CD4-positive, alpha-beta T cell treated with Interferon alpha-2 for 1 hour (primary cell): ENCODE measurements around the gene CAPRIN2.

Experiments
- DNase-seq, 2 donors: peaks; one replicate each; pipeline ENCODE4 v3.0.0-alpha.2; 2020 to 2022

Gene CAPRIN2

DNA sequence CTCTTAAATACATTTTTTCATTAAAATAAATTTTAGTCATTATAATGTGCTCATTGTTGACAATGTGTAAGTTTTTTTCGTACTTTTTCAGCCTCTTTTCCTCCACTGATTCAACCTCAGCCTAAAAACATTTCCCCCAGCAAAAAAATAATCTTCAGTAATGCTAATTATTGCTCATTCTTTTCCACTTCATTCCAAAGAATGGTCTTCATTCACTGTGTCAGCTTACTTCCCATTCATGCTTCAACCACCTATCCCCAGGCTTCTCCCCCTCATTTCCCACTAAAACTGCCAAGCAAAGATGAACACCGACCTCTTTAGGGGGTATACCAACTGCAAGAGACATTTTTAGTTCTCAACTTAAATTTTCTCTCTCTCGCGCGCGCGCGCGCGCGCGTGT is 56.4 kb downstream of the CAPRIN2 start:
- DNase-seq: no peak

DNA sequence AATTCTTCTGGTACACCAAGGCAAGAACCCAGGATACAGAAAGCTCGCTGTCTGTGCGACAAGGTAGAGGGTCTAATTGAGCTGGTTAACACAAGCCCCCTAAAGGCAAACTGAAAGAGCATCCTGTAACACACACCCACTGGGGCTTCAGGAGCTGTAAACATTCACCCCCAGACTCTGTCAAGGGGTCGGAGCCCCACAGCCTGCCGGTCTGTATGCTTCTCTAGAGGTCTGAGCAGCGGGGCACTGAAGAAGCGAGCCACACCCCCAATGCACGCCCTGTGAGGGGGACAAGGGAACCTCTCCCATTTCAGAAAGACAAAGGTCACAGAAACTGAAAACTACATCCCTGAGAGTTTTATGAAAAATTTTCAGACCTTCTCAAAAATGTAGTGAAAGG is 57.8 kb downstream of the CAPRIN2 start:
- DNase-seq: no peak

DNA sequence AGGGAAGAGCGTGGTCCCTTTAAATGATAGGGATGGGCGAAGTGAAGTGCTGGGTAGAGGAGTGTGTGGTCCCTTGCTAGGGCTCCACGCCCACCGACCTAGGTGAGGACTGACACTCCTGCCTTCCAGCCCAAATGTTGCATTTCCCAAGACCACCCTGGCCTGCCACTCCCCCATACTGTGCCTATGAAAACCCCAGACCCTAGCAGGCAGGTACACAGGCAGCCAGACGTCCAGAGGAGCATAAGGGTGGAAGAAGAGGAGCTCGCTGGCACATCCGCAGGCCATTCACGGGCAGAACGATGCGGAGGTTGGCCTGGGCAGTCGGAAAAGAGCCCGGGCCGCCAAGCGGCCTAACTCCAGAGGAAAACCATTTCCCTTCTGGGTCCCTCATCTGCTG is 58.3 kb downstream of the CAPRIN2 start:
- DNase-seq: no peak

DNA sequence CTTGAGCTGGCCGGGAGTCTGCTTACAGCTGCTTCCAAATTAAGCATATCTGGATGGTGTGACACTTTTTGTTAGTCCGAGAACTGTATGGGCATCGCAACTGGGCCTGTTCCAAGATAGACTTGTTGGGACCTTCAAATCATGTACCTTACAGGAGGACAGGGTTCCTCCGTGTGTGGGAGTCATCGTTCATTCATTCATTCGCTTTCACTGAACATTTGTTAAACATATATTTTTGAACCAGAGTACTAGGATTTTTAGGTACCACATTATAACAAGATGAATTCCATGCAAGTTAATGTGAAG is 58.7 kb downstream of the CAPRIN2 start:
- DNase-seq: no peak

DNA sequence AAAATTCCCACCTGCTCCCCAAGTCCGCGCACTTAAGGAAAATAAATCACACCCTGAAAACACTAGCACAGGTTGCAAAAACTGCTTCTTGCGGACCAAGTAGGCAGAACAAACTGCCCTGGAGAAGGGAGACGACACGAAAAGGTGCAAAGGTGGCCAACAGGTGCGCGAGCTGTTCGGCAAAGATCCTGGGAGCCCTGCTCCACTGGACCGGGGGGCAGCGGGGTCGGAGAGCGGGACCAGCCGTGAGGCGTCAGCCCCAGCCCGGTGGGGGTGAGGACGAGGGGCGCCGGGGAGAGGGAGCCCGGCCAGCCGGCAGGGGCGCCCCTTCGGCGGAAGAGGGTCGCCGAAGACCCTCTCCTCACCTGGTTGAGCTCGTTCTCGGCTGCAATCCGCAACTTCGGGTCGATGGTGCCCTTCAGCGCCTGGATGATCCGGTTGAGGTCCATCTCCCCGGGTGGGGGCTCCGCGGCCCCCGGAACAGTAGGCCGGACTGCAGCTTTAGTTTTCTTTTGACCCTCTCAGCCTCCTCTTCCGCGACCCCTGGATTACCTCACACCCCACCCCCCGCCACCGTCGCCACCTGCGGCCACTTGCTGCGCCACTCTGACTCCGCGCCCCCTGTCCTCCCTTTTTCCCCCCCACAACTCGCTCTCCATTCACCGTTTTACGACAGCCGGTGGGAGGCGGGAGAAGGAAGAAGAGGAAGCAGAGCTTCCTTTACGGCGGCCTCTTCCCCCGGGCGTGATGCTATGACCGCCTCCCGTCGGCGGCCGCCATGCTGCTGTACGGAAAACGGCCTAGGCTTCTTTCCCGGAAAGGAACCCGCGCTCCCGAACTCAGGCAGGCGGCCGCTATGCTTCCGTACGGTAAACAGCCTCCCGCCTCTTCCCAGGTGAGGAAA is 59.3 kb downstream of the CAPRIN2 start, which contains the start of gene IPO8:
IPO8 (minus strand) TSS at position 671 of the 904 bp plus-strand sequence; CDS start at position 449, 222 bp downstream.
- peak; percentile 89 to 91 for DNase-seq

DNA sequence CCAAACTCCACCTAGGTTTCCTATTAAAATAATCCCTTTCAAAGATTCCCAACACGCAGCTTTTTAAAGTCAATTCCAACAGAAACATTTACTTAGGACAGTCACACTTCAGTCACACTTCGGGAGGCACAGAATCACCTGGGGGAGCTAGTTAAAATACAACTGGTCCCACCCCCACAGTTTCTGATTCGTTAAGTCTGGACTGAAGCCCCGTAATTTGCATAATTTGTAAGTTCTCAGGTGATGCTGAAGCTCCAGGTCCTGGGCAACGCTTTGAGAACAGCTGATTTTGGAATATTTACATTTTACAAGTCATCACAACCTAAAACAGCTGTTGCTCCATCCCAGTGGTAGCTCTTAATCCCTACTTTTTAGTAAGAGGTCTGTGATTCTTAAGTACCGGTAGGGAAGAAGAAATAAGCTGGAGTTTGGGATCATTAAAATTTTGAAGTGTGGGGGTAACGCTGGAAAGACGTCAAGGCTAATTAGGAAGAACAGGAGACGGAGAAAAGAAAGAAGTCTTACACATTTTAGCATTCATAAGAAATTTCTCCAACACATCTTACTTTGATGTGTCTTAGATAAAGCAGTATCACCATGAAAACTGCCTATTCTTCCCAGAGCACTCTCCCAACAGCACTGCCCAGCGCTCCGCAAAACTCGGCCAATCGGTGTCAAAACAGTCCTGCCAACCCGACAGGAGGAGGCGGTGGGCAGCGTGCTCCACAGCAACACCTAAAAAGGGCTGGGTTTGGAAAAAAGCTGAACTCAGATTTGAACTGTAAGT is 60.1 kb downstream of the CAPRIN2 start:
- peak in 1 of 2 donors; percentile 26 for DNase-seq

DNA sequence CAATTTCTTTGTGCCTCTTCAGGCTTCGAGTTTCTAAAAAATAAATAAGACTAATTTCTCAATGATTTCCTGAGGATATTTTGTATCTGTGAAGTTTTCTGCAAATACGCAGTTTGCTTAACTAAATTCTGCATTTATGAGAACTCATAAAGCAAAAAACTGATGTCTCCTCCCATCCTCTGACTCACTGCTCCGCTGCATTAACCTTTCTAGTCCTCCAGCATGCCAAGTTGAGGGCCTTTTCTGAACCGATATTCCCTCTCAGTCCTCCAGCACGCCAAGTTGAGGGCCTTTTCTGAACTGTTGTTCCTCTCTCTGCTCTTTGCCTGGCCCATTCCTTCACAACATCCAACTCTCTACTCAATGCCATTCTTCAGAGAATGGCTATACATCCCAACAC is 62.3 kb downstream of the CAPRIN2 start:
- no peak for DNase-seq

DNA sequence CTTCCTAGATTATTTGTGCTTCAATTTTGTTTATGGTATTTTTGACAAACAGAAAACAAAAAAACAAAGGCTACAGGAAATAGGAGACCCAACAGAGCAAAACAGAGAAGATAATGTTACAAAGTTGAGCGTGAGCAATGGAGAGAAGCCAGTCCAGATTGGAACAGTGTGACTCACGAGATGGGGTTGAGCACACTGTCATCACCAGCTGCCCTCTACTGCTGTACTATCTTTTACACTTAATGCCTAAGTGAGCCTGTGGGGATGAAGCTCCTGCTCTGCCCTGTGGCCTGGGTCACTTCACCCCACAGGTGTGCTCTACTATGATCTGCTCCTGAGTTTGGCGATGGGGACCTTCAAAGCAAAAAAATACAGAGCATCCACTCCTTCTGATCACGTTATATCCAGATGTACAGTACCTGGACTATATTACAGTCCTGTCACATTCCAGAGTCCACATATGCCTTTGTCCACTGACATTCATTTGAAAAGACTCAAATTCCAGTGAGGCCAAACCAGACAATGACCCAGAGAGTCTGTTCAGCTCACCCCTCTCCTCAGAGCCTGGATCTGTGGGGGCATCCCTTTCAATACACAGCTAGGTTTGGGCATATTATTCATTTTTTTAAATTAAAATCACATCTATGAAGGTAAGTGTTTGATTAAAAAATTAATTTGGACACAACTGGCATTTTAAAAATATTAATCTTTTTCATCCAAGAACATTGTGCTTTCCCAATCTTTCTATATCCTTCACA is 63.5 kb downstream of the CAPRIN2 start:
- no peak for DNase-seq

DNA sequence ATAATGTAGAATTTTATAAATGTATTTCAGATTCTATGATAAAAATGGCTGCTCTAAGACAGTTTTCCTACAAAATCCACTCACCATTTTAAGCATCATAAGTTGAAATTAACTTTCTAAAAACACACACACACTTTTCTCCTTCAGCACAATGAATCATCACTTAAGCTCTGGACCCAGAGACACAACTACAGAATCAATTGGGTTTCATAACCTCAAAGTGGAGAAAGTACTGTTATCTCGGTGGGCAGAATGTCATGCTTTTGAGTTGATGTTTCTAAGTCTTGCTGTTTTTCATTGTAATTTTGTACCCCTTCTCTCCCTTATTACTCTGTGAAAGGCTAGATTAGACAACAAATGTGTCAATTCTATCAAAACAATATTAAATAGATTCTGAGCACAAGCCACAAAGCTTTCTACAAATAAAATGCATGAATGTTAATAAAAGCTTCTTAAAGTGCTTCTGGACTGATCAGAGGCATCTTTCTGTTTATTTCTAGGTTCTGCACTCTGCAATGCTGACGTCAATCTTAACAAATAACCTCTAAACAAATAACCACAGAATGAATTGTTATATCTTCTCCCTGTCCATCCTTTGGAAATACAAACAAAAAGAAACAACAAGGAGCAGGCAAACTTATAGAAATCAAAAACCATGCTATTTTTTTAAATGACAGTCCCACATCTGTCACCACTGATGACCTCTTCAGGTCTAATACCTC is 67.3 kb downstream of the CAPRIN2 start:
- DNase-seq: no peak

DNA sequence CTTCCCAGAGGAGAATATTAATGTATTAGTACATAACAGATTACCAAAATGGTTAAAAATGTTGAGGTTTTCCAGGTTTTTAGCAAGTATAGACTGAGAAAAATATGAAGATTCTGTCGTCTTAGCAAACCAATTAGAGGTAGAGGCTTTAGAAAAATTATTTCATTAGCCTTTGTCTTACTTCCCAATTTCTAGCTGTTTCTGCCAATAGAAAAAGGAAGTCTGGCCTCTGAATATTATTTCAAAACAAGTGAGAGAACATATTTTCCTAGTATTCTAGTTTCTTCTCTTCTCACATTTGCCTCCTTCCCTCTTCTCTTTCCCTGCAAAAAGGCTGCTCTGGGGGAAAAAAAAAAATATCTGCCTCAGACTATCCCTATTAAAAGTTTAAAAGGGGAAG is 75.5 kb downstream of the CAPRIN2 start:
- no peak for DNase-seq

DNA sequence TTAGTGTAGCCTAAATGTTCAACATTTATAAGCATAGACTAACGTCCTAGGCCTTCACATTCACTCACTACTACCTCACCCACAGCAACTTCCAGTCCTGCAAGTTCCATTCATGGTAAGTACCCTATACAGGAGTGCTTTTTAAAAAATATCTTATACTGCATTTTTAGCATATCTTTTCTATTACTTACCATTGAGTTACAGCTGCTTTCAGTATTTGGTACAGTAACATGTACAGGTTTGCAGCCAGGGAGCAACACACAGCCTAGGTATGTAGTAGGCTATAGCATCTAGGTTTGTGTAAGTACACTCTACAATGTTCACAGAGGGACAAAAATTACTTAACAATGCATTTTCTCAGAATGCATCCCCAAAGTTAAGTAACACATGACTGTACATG is 76.5 kb downstream of the CAPRIN2 start:
- no peak for DNase-seq

DNA sequence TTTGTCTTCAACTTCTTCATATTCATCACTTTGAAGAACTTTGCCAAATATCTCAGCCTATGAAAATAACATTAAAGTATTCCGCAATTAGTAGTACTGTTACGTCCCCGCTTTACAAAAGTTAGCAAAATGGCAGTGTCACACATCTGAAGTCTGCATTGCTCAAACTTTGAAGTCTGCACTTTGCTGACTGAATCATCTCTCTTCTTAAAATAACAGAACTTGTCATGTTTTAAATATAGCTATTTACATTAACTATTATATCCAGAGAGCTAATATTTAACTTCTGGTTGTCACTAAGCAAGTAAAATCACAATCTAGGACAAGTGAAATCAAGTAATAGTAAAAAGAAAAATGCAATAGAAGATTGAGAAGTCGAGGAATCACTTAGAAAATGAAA is 93.5 kb downstream of the CAPRIN2 start:
- DNase-seq: no peak
